GM12873 (cell line): ENCODE data around the gene NKAIN2.

Experiments used
- TF ChIP-seq, protein P1 (sequence below): IDR thresholded peaks from 2 replicates; pipeline ENCODE4 v1.5.1; 2012; ENCODE audit warnings: low read depth, mild to moderate bottlenecking, moderate library complexity, low read length, control low read depth; ENCODE audit not compliant: insufficient read depth; ENCODE audit errors: missing control alignments

NKAIN2 gene

GRCh38 chr6:124658053-124658452 is 854.4 kb downstream of the NKAIN2 start:
- TF ChIP-seq, protein P1, sequence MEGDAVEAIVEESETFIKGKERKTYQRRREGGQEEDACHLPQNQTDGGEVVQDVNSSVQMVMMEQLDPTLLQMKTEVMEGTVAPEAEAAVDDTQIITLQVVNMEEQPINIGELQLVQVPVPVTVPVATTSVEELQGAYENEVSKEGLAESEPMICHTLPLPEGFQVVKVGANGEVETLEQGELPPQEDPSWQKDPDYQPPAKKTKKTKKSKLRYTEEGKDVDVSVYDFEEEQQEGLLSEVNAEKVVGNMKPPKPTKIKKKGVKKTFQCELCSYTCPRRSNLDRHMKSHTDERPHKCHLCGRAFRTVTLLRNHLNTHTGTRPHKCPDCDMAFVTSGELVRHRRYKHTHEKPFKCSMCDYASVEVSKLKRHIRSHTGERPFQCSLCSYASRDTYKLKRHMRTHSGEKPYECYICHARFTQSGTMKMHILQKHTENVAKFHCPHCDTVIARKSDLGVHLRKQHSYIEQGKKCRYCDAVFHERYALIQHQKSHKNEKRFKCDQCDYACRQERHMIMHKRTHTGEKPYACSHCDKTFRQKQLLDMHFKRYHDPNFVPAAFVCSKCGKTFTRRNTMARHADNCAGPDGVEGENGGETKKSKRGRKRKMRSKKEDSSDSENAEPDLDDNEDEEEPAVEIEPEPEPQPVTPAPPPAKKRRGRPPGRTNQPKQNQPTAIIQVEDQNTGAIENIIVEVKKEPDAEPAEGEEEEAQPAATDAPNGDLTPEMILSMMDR: no peak

DNA sequence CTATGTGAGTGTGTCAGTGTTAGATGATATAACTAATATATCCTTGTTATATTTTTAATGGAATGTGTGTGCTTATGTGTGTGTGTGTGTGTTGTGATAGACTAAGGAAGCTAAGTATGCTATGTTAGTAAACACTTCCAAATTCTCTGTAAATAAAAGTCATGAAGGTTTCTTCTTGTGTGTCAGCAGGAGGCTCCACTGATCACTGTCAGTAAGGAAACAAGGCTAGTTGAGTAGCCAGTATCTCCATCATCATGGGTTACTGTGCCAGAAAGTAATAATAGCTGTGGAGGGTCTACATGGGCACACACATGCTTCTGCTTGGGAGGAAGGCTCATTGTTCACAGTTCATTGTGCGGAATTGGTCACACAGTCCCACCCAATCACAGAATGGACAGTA is 855.8 kb downstream of the NKAIN2 start:
- TF ChIP-seq, protein P1: no peak

DNA sequence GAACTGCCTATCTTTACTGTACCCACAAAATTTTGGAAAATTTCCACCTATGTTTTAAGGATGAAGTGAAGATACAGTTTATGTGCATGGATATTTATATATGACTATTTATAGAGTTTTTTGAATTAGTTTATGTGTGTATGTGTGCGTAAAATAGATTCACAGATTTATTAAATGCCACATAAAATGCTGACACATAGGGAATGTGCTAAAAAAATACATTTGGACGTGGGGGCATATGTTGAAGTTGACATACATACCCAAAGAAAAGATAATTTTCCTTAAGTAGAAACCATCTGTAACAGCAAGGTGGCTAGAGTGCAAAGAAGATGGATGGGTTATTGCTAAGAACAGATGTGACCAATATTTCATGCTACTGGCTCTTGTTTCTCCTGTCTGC is 856.5 kb downstream of the NKAIN2 start:
- TF ChIP-seq, protein P1: no peak

- TF ChIP-seq, protein P1: no peak
Measured at GRCh38 chr6:124661097-124661661, 857.5 kb downstream of the NKAIN2 start.

GRCh38 chr6:124668028-124668427 is 864.4 kb downstream of the NKAIN2 start:
- TF ChIP-seq, protein P1: no peak

- TF ChIP-seq, protein P1: no peak
Measured at GRCh38 chr6:124669713-124670480, 866.2 kb downstream of the NKAIN2 start.

GRCh38 chr6:124670801-124671200 is 867.1 kb downstream of the NKAIN2 start:
- TF ChIP-seq, protein P1: no peak
